ENCODE measurements around the gene SIPA1L3. TPM values are rescaled to one million over a fixed set of nuclear protein-coding genes. Genes with fewer than 3 reads are reported as not detected.

The SIPA1L3 gene
- total RNA-seq, 1 donor from 2014 or later, result 29.6 TPM

GRCh38 chr19:38247734-38248268, 340.8 kb downstream of the SIPA1L3 start:
- Mint-ChIP-seq H3K4me3 (ENCODE audit: unreplicated experiment) (no peak overlapping the region), H3K36me3 (ENCODE audit: low read depth, unreplicated experiment) (no peaks in the 10 kb centered on the region), H3K4me1 (ENCODE audit: unreplicated experiment) (peaks cover 6% of the 10 kb centered on the region), H3K9me3 (ENCODE audit: unreplicated experiment) (no peaks in the 10 kb centered on the region), H3K27me3 (ENCODE audit: unreplicated experiment) (peaks cover 8% of the 10 kb centered on the region), H3K27ac (ENCODE audit: unreplicated experiment) (no peak overlapping the region)
- no peak for DNase-seq (ENCODE audit: low spot score)
- no peak for TF ChIP-seq CTCF (IDR thresholded peaks at IDR 0.05; ENCODE audit: unreplicated experiment)

GRCh38 chr19:38248421-38248820, 341.4 kb downstream of the SIPA1L3 start:
- Mint-ChIP-seq H3K27me3 (ENCODE audit: unreplicated experiment) (peaks cover 8% of the 10 kb centered on the region), H3K9me3 (ENCODE audit: unreplicated experiment) (no peaks in the 10 kb centered on the region), H3K27ac (ENCODE audit: unreplicated experiment) (no peak overlapping the region), H3K4me1 (ENCODE audit: unreplicated experiment) (peaks cover 6% of the 10 kb centered on the region), H3K36me3 (ENCODE audit: low read depth, unreplicated experiment) (no peaks in the 10 kb centered on the region), H3K4me3 (ENCODE audit: unreplicated experiment) (no peak overlapping the region)
- no peak for DNase-seq (ENCODE audit: low spot score)
- no peak for TF ChIP-seq CTCF (IDR thresholded peaks at IDR 0.05; ENCODE audit: unreplicated experiment)

GRCh38 chr19:38250428-38250820, 343.4 kb downstream of the SIPA1L3 start:
- no peak for TF ChIP-seq CTCF (IDR thresholded peaks at IDR 0.05; ENCODE audit: unreplicated experiment)
- Mint-ChIP-seq H3K27me3 (ENCODE audit: unreplicated experiment) (peaks cover 13% of the 10 kb centered on the region), H3K9me3 (ENCODE audit: unreplicated experiment) (no peaks in the 10 kb centered on the region), H3K4me3 (ENCODE audit: unreplicated experiment) (peak overlapping the region; percentile 47), H3K27ac (ENCODE audit: unreplicated experiment) (no peak overlapping the region), H3K4me1 (ENCODE audit: unreplicated experiment) (peaks cover 6% of the 10 kb centered on the region), H3K36me3 (ENCODE audit: low read depth, unreplicated experiment) (no peaks in the 10 kb centered on the region)
- no peak for DNase-seq (ENCODE audit: low spot score)

GRCh38 chr19:38250821-38251563, 344.0 kb downstream of the SIPA1L3 start:
- peak overlapping the region; percentile 47 for H3K4me3 Mint-ChIP-seq (ENCODE audit: unreplicated experiment)
- no peaks in the 10 kb centered on the region for H3K9me3 Mint-ChIP-seq (ENCODE audit: unreplicated experiment)
- peaks cover 13% of the 10 kb centered on the region for H3K27me3 Mint-ChIP-seq (ENCODE audit: unreplicated experiment)
- no peaks in the 10 kb centered on the region for H3K36me3 Mint-ChIP-seq (ENCODE audit: low read depth, unreplicated experiment)
- no peak overlapping the region for H3K27ac Mint-ChIP-seq (ENCODE audit: unreplicated experiment)
- peaks cover 6% of the 10 kb centered on the region for H3K4me1 Mint-ChIP-seq (ENCODE audit: unreplicated experiment)
- DNase-seq (ENCODE audit: low spot score), result no peak
- no peak for TF ChIP-seq CTCF (IDR thresholded peaks at IDR 0.05; ENCODE audit: unreplicated experiment)

- H3K4me3 Mint-ChIP-seq (ENCODE audit: unreplicated experiment), result peak overlapping the region; percentile 27
- H3K27me3 Mint-ChIP-seq (ENCODE audit: unreplicated experiment), result peaks cover 14% of the 10 kb centered on the region
- H3K9me3 Mint-ChIP-seq (ENCODE audit: unreplicated experiment), result no peaks in the 10 kb centered on the region
- no peak overlapping the region for H3K27ac Mint-ChIP-seq (ENCODE audit: unreplicated experiment)
- H3K36me3 Mint-ChIP-seq (ENCODE audit: low read depth, unreplicated experiment), result no peaks in the 10 kb centered on the region
- TF ChIP-seq CTCF (IDR thresholded peaks at IDR 0.05; ENCODE audit: unreplicated experiment), result no peak
- peaks cover 6% of the 10 kb centered on the region for H3K4me1 Mint-ChIP-seq (ENCODE audit: unreplicated experiment)
- no peak for DNase-seq (ENCODE audit: low spot score)
Observed at GRCh38 chr19:38251564-38252051, 344.6 kb downstream of the SIPA1L3 start.

All from endothelial cell (in vitro differentiated cells).